HG03135 (cell line): Measurements from ENCODE around the gene ZNF407.

Source experiments
- ATAC-seq: cut with Tn5 transposase; IDR thresholded peaks from one replicate; pipeline ENCODE4 v1.9.1; 2021; ENCODE audit warnings: mild to moderate bottlenecking, moderate library complexity; ENCODE audit not compliant: unreplicated experiment

The ZNF407 gene

GRCh38 chr18:74775239-74775638 is 177.6 kb downstream of the ZNF407 start:
- ATAC-seq, result no peak

GRCh38 chr18:74778191-74778847 is 180.6 kb downstream of the ZNF407 start:
- no peak for ATAC-seq

GRCh38 chr18:74784752-74785151 is 187.1 kb downstream of the ZNF407 start:
- no peak for ATAC-seq

- ATAC-seq, result no peak
Measured at GRCh38 chr18:74785632-74786031, 188.0 kb downstream of the ZNF407 start.

- ATAC-seq, result no peak
Measured at GRCh38 chr18:74788657-74789056, 191.0 kb downstream of the ZNF407 start.

GRCh38 chr18:74789078-74789477 is 191.4 kb downstream of the ZNF407 start:
- no peak for ATAC-seq

GRCh38 chr18:74790451-74790850 is 192.8 kb downstream of the ZNF407 start:
- no peak for ATAC-seq

GRCh38 chr18:74791501-74792194 is 194.0 kb downstream of the ZNF407 start:
- no peak for ATAC-seq

- no peak for ATAC-seq
Measured at GRCh38 chr18:74793746-74794145, 196.1 kb downstream of the ZNF407 start.

GRCh38 chr18:74795751-74796150 is 198.1 kb downstream of the ZNF407 start:
- ATAC-seq, result no peak

- ATAC-seq, result no peak
Measured at GRCh38 chr18:74796211-74796610, 198.5 kb downstream of the ZNF407 start.

- ATAC-seq, result peak; percentile 99
Measured at GRCh38 chr18:74796841-74797576, 199.3 kb downstream of the ZNF407 start.

GRCh38 chr18:74797577-74798151 is 200.0 kb downstream of the ZNF407 start:
- peak; percentile 25 for ATAC-seq

- no peak for ATAC-seq
Measured at GRCh38 chr18:74799542-74799941, 201.9 kb downstream of the ZNF407 start.

- no peak for ATAC-seq
Measured at GRCh38 chr18:74800098-74800497, 202.4 kb downstream of the ZNF407 start.

- no peak for ATAC-seq
Measured at GRCh38 chr18:74803117-74803516, 205.4 kb downstream of the ZNF407 start.

- ATAC-seq, result no peak
Measured at GRCh38 chr18:74803769-74804168, 206.1 kb downstream of the ZNF407 start.

- ATAC-seq, result no peak
Measured at GRCh38 chr18:74804677-74805076, 207.0 kb downstream of the ZNF407 start.

GRCh38 chr18:74806073-74806472 is 208.4 kb downstream of the ZNF407 start:
- no peak for ATAC-seq

GRCh38 chr18:74806700-74807416 is 209.2 kb downstream of the ZNF407 start:
- peak; percentile 99 for ATAC-seq

GRCh38 chr18:74817576-74817975 is 219.9 kb downstream of the ZNF407 start:
- no peak for ATAC-seq
